ENCODE data around the gene DHRS3.

DNA sequence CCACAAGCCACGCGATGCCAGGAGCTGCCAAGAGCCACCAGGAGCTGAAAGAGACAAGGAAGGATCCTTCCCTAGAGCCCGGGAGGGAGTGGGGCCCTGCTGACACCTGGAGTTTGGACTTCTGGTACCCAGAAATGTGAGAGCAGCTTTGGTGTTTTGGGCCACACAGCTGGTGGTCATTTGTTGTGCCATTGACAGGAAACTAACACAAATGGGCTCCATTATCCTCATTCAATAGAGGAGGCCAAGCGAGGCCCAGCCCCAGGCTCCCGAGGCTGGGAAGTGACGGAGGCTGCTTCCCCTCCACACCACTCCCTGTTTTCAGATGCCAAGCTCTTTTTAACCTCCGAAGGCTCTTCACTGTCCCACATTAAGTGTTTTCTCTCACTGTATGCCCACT, 25.5 kb downstream of the DHRS3 start:
- TF ChIP-seq HOXA5 (CRISPR knock-in tag; IDR thresholded peaks at IDR 0.05) (no peak), GABPA (IDR thresholded peaks at IDR 0.05; ENCODE audit: low read depth, low read length) (no peak), GABPA (CRISPR knock-in tag; IDR thresholded peaks at IDR 0.05; ENCODE audit: low read depth) (no peak), ZBTB7A (CRISPR knock-in tag; IDR thresholded peaks at IDR 0.05) (no peak), TCF7L2 (IDR thresholded peaks at IDR 0.05; ENCODE audit: low read depth, low read length) (no peak), MEF2D (CRISPR knock-in tag; IDR thresholded peaks at IDR 0.05) (no peak), CBX1 (IDR thresholded peaks at IDR 0.05; ENCODE audit: low read depth) (no peak), MAFK (conservative IDR thresholded peaks at IDR 0.05 in 1 of 2, IDR thresholded peaks at IDR 0.05 in 1 of 2; ENCODE audit: low read length in 2 of 2) (no peak)
- TF ChIP-seq, protein P1, sequence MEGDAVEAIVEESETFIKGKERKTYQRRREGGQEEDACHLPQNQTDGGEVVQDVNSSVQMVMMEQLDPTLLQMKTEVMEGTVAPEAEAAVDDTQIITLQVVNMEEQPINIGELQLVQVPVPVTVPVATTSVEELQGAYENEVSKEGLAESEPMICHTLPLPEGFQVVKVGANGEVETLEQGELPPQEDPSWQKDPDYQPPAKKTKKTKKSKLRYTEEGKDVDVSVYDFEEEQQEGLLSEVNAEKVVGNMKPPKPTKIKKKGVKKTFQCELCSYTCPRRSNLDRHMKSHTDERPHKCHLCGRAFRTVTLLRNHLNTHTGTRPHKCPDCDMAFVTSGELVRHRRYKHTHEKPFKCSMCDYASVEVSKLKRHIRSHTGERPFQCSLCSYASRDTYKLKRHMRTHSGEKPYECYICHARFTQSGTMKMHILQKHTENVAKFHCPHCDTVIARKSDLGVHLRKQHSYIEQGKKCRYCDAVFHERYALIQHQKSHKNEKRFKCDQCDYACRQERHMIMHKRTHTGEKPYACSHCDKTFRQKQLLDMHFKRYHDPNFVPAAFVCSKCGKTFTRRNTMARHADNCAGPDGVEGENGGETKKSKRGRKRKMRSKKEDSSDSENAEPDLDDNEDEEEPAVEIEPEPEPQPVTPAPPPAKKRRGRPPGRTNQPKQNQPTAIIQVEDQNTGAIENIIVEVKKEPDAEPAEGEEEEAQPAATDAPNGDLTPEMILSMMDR (CRISPR knock-in tag; IDR thresholded peaks at IDR 0.05) = no peak
- TF ChIP-seq, protein P2, sequence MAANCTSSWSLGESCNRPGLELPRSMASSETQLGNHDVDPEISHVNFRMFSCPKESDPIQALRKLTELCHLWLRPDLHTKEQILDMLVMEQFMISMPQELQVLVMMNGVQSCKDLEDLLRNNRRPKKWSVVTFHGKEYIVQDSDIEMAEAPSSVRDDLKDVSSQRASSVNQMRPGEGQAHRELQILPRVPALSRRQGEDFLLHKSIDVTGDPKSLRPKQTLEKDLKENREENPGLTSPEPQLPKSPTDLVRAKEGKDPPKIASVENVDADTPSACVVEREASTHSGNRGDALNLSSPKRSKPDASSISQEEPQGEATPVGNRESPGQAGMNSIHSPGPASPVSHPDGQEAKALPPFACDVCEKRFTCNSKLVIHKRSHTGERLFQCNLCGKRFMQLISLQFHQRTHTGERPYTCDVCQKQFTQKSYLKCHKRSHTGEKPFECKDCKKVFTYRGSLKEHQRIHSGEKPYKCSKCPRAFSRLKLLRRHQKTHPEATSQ (CRISPR knock-in tag; IDR thresholded peaks at IDR 0.05; ENCODE audit: borderline replicate concordance) = no peak
- TF ChIP-seq, protein P3, sequence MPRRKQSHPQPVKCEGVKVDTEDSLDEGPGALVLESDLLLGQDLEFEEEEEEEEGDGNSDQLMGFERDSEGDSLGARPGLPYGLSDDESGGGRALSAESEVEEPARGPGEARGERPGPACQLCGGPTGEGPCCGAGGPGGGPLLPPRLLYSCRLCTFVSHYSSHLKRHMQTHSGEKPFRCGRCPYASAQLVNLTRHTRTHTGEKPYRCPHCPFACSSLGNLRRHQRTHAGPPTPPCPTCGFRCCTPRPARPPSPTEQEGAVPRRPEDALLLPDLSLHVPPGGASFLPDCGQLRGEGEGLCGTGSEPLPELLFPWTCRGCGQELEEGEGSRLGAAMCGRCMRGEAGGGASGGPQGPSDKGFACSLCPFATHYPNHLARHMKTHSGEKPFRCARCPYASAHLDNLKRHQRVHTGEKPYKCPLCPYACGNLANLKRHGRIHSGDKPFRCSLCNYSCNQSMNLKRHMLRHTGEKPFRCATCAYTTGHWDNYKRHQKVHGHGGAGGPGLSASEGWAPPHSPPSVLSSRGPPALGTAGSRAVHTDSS (CRISPR knock-in tag; conservative IDR thresholded peaks at IDR 0.05) = no peak
- TF ChIP-seq, protein P4, sequence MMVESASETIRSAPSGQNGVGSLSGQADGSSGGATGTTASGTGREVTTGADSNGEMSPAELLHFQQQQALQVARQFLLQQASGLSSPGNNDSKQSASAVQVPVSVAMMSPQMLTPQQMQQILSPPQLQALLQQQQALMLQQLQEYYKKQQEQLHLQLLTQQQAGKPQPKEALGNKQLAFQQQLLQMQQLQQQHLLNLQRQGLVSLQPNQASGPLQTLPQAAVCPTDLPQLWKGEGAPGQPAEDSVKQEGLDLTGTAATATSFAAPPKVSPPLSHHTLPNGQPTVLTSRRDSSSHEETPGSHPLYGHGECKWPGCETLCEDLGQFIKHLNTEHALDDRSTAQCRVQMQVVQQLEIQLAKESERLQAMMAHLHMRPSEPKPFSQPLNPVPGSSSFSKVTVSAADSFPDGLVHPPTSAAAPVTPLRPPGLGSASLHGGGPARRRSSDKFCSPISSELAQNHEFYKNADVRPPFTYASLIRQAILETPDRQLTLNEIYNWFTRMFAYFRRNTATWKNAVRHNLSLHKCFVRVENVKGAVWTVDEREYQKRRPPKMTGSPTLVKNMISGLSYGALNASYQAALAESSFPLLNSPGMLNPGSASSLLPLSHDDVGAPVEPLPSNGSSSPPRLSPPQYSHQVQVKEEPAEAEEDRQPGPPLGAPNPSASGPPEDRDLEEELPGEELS (CRISPR knock-in tag; IDR thresholded peaks at IDR 0.05) = no peak
- TF ChIP-seq, protein P5, sequence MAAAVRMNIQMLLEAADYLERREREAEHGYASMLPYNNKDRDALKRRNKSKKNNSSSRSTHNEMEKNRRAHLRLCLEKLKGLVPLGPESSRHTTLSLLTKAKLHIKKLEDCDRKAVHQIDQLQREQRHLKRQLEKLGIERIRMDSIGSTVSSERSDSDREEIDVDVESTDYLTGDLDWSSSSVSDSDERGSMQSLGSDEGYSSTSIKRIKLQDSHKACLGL (CRISPR knock-in tag; IDR thresholded peaks at IDR 0.05) = no peak
